ENCODE results near the gene DOHH. TPM values are rescaled to one million over a fixed set of nuclear protein-coding genes. Genes with fewer than 3 reads are reported as not detected.

Gene DOHH
- total and polyA plus RNA-seq, 7 donors, result 7.2 to 22.5 (median 16.9) TPM

- Histone ChIP-seq H3K27me3 (no peaks in the 10 kb centered on the region), H3K36me3 (peaks cover under 1 to 39% (median 19%) of the 10 kb centered on the region in 4 donors), H3K4me1 (peaks cover 0 to 6% (median 2%) of the 10 kb centered on the region in 4 donors), H3K9me3 (no peaks in the 10 kb centered on the region), H3K4me3 (no peak overlapping the region), H3K27ac (no peak overlapping the region)
- intact Hi-C loops (cut with DNase I), result no loop called here
- DNase-seq, result no peak
- no peak for TF ChIP-seq POLR2AphosphoS5 (IDR thresholded peaks at IDR 0.05)
- 84 to 88% methylated on average over 25 of the region's 25 CpGs for WGBS, 2 donors
These were observed 37.9 kb upstream of the DOHH start for GRCh38 chr19:3538258-3538929.

GRCh38 chr19:3537438-3538240, 37.2 kb upstream of the DOHH start:
- Histone ChIP-seq H3K4me3 (peak overlapping the region in 1 of 4 donors; percentile 11), H3K27ac (peak overlapping the region in 2 of 4 donors; percentile 57 to 66), H3K4me1 (peaks cover 0 to 6% (median 2%) of the 10 kb centered on the region in 4 donors), H3K36me3 (peaks cover 7 to 43% (median 26%) of the 10 kb centered on the region in 4 donors), H3K27me3 (no peaks in the 10 kb centered on the region), H3K9me3 (no peaks in the 10 kb centered on the region)
- TF ChIP-seq EP300 (IDR thresholded peaks at IDR 0.05), result no peak
- no peak for TF ChIP-seq POLR2AphosphoS5 (IDR thresholded peaks at IDR 0.05)
- TF ChIP-seq POLR2A (IDR thresholded peaks at IDR 0.05), result no peak
- TF ChIP-seq CTCF (IDR thresholded peaks at IDR 0.05), result no peak
- WGBS, 2 donors, result 83 to 85% methylated on average over 22 of the region's 22 CpGs
- intact Hi-C loops (cut with DNase I), result no loop called here
- no peak for DNase-seq

- H3K4me1 ChIP-seq, result peaks cover 0 to 6% (median 2%) of the 10 kb centered on the region in 4 donors
- intact Hi-C loops (cut with DNase I), result no loop called here
- H3K27me3 ChIP-seq, result no peaks in the 10 kb centered on the region
- 74 to 81% methylated on average over 13 of the region's 13 CpGs for WGBS, 2 donors
- H3K4me3 ChIP-seq, result peak overlapping the region in 1 of 4 donors; percentile 11
- H3K36me3 ChIP-seq, result peaks cover 13 to 49% (median 31%) of the 10 kb centered on the region in 4 donors
- TF ChIP-seq CTCF (IDR thresholded peaks at IDR 0.05) (no peak), POLR2AphosphoS5 (IDR thresholded peaks at IDR 0.05) (no peak)
- H3K9me3 ChIP-seq, result no peaks in the 10 kb centered on the region
- peak overlapping the region in 3 of 4 donors; percentile 52 to 66 (median 57) for H3K27ac ChIP-seq
- DNase-seq, result no peak
These were observed 36.6 kb upstream of the DOHH start for GRCh38 chr19:3537101-3537437.

GRCh38 chr19:3536429-3537100, 36.1 kb upstream of the DOHH start:
- no peak for DNase-seq
- no peaks in the 10 kb centered on the region for H3K9me3 ChIP-seq
- peak overlapping the region in 3 of 4 donors; percentile 52 to 66 (median 57) for H3K27ac ChIP-seq
- H3K4me1 ChIP-seq, result peaks cover 0 to 6% (median 2%) of the 10 kb centered on the region in 4 donors
- no peak for TF ChIP-seq CTCF (IDR thresholded peaks at IDR 0.05)
- TF ChIP-seq EP300 (IDR thresholded peaks at IDR 0.05), result no peak
- TF ChIP-seq POLR2A (IDR thresholded peaks at IDR 0.05), result no peak
- TF ChIP-seq POLR2AphosphoS5 (IDR thresholded peaks at IDR 0.05), result no peak
- 86 to 90% methylated on average over 27 of the region's 27 CpGs for WGBS, 2 donors
- H3K36me3 ChIP-seq, result peaks cover 18 to 54% (median 36%) of the 10 kb centered on the region in 4 donors
- intact Hi-C loops (cut with DNase I), result no loop called here
- peak overlapping the region in 1 of 4 donors; percentile 11 for H3K4me3 ChIP-seq
- H3K27me3 ChIP-seq, result no peaks in the 10 kb centered on the region

- WGBS, 2 donors, result 87 to 90% methylated on average over 10 of the region's 10 CpGs
- no peak for DNase-seq
- H3K27me3 ChIP-seq, result no peaks in the 10 kb centered on the region
- TF ChIP-seq EP300 (IDR thresholded peaks at IDR 0.05) (no peak), CTCF (IDR thresholded peaks at IDR 0.05) (no peak), POLR2AphosphoS5 (IDR thresholded peaks at IDR 0.05) (no peak), POLR2A (IDR thresholded peaks at IDR 0.05) (no peak)
- peak overlapping the region in 2 of 4 donors; percentile 31 to 57 for H3K27ac ChIP-seq
- peaks cover 24 to 60% (median 41%) of the 10 kb centered on the region in 4 donors for H3K36me3 ChIP-seq
- H3K9me3 ChIP-seq, result no peaks in the 10 kb centered on the region
- H3K4me1 ChIP-seq, result peaks cover 0 to 6% (median 2%) of the 10 kb centered on the region in 4 donors
- intact Hi-C loops (cut with DNase I), result no loop called here
- H3K4me3 ChIP-seq, result no peak overlapping the region
These were observed 35.5 kb upstream of the DOHH start for GRCh38 chr19:3535981-3536380.

Data from sigmoid colon (tissue), 7 donors.